DMS79 (cell line): Measurements from ENCODE around the gene JAKMIP2.
"Not testable (repeated sequence)": the region's sequence is repeated elsewhere in the genome, so short reads cannot be mapped to it uniquely, and the experiment has no call there.

Source experiments
- DNase-seq: peaks from one replicate; lab custom pipeline; 2025; lab: John Stamatoyannopoulos, UW

JAKMIP2 gene

DNA sequence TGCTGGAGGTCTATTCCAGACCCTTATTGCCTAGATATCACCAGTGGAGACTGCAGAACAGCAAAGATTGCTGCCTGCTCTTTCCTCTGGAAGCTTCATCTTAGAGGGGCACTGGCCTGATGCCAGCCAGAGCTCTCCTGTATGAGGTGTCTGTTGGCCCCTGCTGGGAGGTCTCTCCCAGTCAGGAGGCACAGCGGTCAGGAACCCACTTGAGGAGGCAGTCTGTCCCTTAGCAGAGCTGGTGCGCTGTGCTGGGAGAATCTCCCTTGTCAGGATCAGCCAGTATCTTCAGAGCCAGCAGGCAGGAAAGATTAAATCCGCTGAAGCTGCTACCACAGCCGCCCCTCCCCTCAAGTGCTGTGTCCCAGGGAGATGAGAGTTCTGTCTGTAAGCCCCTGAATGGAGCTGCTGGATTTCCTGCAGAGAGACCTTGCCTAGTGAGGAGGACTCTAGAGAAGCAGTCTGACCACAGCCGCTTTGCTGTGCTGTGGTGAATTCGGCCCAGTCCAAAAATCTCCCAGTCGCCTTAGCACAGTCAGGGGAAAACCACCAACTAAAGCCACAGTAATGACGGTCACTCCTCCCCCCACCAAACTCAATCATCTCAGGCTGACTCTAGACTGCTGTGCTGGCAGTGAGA lies 124.1 kb downstream of the JAKMIP2 start:
- no peak for DNase-seq

DNA sequence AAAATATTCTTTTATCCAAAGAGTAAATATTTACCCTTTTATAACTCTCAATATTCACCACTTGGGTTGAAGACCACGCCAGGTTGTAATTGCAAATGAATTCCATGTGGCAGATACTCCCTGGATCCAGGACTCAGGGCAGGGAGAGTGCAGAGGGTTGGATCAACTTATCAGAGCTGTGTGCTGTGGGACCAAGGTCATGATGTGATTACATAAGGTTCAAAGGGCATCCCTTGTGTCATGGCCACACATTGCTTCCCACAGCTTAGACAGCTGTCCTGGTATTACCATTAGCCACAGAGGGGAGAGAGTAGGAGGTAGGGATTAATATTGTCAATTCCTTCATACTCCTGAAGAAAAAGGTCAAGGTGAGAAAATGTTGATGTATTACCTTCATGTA lies 133.9 kb downstream of the JAKMIP2 start:
- DNase-seq = no peak

GRCh38 chr5:147645197-147645596 lies 137.3 kb downstream of the JAKMIP2 start:
- no peak for DNase-seq

- no peak for DNase-seq
These were observed 138.1 kb downstream of the JAKMIP2 start for GRCh38 chr5:147644460-147644859.

DNA sequence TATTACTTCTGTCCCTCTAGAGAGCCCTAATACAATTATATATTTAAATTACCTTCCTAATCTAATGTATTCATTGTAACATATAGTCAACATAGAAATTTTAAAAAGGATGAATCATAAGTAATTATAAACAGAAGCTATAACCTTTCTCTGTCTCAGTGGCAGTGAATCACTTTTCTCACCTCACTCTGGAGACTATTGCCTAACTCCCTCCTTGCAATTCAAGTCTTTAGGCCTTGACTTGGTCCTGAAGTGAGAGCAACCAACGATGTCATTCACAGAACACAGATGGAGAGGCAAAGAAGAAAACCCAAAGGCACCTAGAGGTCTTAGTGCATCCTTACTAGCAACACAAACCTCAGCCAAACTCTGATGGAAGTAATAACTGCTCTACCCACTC lies 139.4 kb downstream of the JAKMIP2 start:
- no peak for DNase-seq

DNA sequence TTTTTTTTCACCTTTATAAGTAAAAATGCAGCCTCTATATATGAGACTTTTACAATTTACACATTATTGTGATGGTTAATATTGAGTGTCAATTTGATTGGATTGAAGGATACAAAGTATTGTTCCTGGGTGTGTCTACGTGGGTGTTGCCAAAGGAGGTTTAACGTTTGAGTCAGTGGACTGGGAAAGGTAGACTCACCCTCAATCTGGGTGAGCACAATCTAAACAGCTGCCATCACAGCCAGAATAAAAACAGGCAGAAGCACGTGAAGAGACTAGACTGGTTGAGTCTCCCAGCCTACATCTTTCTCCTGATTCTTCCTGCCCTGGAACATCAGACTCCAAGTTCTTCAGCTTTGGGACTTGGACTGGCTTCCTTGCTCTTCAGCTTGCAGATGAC lies 139.9 kb downstream of the JAKMIP2 start:
- DNase-seq = no peak

GRCh38 chr5:147639321-147639720 lies 143.2 kb downstream of the JAKMIP2 start:
- no peak for DNase-seq

DNA sequence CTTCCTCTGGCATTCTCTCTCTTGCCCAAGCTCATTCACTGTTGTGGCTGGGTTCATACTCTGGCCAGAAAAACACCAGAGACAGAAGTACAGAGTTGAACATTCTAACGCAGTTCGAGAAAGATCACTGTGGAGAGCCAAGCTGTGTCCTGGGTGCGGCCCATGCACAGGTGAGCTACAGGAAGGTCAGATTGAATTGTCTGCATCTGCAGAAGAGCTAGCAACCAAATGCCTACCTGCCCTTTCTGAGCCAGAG lies 145.9 kb downstream of the JAKMIP2 start:
- no peak for DNase-seq

- no peak for DNase-seq
These were observed 146.4 kb downstream of the JAKMIP2 start for GRCh38 chr5:147635882-147636728.

DNA sequence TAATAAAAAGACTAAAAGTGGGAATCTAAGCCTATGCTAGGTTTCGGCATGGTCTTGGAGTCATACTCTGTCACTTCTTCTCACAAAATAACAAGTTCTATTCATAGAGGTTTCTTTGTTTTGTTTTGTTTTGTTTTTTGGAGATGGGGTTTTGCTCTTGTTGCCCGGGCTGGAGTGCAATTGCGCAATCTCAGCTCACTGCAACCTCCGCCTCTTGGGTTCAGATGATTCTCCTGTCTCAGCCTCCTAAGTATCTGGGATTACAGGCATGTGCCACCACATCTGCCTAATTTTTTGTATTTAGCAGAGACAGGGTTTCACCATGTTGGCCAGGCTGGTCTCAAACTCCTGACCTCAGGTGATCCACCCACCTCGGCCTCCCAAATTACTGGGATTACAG lies 147.1 kb downstream of the JAKMIP2 start:
- DNase-seq = not testable (repeated sequence)

DNA sequence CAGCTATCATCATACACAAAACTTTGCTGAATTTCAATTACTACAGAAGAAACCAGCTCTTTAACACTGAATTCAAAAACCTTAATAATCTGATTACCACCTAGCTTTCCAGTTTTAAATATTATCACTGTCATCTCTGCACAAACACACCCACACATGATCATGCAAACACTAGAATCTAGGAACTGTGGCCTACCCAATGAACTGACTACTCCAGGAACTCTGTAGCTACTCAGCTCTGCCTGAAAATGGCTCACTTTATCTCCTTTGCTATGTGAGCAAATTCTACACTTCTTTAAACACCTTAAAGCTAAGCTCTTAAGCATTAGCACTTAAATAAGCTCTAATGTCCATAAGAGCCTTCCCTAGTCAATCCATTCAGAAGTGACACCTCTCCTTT lies 149.4 kb downstream of the JAKMIP2 start:
- no peak for DNase-seq

DNA sequence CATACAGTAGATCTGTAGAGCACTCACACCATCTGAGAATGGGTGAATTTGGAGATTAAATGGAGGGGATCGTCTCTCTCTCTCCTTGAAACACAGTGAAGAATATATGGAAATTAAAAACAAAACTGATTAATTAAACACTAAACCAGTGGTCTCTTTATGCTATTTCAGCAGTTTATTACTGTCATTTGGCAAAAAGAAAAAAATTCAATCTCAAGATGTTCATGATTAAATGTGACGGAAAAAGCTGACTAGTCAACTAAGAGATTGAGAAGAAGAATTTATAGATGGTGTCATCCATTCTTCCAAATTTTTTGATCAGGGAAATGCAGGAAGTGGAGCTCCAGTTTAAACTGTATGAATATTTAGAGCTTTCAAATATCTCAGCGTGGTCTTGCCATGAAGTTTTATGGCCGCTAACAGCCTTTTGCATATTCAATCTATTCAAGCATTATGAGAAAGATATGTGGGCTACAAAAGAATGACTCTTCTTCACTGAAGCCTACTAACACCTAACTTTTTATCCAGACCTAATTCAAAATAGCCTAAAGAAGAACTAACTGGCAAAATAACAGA lies 151.0 kb downstream of the JAKMIP2 start:
- no peak for DNase-seq

DNA sequence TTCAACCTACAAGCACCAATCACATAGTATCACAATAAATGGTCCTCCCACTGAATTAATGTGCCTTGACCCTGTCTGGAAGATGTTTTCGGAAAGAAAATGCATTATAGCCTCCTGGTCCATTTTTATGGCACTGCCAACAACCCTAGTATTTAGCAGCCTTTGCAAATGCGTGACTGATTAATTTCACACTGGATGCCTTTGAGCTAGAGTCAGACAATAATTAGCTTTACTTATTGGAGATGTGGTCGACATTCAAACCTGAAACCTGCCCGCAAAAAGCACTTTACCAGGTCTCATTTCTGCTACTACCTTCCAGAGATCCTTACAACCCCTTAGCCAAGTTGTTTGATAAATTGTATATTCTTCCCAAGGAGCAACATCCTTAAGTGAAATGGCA lies 153.3 kb downstream of the JAKMIP2 start:
- DNase-seq = no peak

DNA sequence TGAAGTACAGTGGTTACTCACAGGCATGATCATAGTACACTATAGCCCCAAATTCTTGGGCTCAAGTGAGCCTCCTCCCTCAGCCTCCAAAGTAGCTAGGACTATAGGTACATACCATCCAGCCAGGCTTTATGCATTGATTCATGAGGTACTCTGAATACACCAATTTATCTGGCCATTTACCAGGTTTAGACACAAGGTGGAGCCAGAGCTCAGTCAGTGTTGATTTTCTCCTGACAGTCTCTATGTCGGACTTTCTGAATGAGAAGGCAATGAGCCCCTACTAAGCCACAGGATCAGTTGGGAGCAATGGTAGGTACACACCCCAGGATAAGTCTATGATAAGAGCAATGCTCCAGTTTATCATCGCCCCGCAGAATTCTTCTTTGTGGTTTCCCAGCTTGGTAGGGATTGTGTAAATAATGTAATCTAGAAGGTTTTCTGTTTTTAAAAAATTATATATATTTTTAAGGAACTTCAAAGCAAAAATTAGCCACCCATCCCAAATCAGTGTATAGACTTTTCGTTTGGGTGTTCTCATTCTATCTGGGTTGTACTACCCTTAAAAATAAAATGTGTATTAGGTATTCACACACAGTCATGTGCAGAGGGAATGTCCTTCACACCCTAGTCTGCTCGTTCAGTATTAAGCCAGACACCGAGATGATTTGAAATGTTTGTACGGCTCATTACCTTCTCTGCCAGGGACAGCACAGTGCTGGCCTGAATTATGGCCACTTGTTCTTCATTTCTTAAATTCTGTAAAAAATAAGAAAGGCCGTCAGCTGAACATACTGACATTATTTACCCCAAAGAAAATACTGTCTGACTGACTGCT lies 154.3 kb downstream of the JAKMIP2 start:
- peak; percentile 3 for DNase-seq

DNA sequence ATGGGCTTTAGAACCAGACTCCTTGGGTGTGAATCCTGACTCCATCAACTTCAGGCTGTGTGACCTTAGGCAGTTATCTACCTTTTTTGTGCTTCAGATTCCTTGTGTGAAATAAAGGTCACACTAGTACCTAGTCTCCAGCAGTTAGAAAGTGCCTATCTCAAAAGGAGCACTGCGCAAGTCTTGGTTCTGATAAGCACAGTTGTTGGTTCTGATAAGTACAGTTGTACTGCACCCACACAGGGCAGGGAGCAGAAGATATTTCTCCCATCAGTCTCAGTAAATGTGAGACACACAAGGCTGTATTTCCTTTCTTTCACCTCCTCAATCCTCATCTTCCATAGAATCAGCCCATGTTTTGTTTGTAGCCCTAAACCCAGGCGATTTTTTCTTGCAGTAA lies 156.1 kb downstream of the JAKMIP2 start:
- DNase-seq = no peak

- no peak for DNase-seq
These were observed 161.5 kb downstream of the JAKMIP2 start for GRCh38 chr5:147621016-147621415.

GRCh38 chr5:147619281-147619878 lies 163.1 kb downstream of the JAKMIP2 start:
- DNase-seq = no peak

- DNase-seq = no peak
These were observed 164.7 kb downstream of the JAKMIP2 start for GRCh38 chr5:147617711-147618350.

DNA sequence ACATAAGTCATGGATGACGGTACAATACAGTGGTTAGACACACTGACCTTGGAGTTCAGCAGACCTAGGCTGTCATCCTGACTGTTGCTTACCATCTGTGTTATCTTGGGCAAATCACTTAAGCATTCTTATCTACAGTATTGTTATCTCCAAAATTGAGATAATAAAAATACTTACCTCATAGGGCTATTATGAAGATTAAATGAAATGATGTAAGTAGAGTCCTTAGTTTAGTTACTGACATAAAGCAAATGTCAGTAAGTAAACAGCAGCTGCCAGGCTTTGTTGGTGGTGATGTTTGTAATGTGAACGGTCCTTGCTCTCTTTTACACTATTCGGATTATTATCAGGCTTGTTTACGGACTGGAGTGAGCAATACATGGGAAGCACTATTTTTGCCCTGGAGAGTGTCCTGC lies 165.3 kb downstream of the JAKMIP2 start:
- no peak for DNase-seq

- no peak for DNase-seq
These were observed 166.1 kb downstream of the JAKMIP2 start for GRCh38 chr5:147616421-147616820.

- no peak for DNase-seq
These were observed 169.2 kb downstream of the JAKMIP2 start for GRCh38 chr5:147613359-147613758.

- no peak for DNase-seq
These were observed 171.0 kb downstream of the JAKMIP2 start for GRCh38 chr5:147611483-147611882.
